ENCODE results near the gene CPT1B. TPM values are rescaled to one million over a fixed set of nuclear protein-coding genes. Genes with fewer than 3 reads are reported as not detected.
"Not testable (repeated sequence)": the region's sequence is repeated elsewhere in the genome, so short reads cannot be mapped to it uniquely, and the experiment has no call there.

The CPT1B gene
- total RNA-seq, 1 donor, result 7.2 TPM

- Histone ChIP-seq H3K4me1 (ENCODE audit: insufficient read depth, low read length) (peaks cover 96% of the 10 kb centered on the region), H3K4me3 (ENCODE audit: low read length) (peak overlapping the region; percentile 10), H3K9me3 (ENCODE audit: low read depth, low read length) (no peaks in the 10 kb centered on the region), H3K27me3 (ENCODE audit: insufficient read depth, low read length) (no peaks in the 10 kb centered on the region)
Observed at GRCh38 chr22:50542416-50542927, 35.8 kb downstream of the CPT1B start.

GRCh38 chr22:50541667-50542026 lies 36.6 kb downstream of the CPT1B start:
- not testable (repeated sequence) for H3K27me3 ChIP-seq (ENCODE audit: insufficient read depth, low read length); H3K9me3 ChIP-seq (ENCODE audit: low read depth, low read length)
- Histone ChIP-seq H3K4me1 (ENCODE audit: insufficient read depth, low read length) (peaks cover 97% of the 10 kb centered on the region), H3K4me3 (ENCODE audit: low read length) (peak overlapping the region; percentile 10)

GRCh38 chr22:50540381-50540780 lies 37.8 kb downstream of the CPT1B start:
- H3K4me1 ChIP-seq (ENCODE audit: insufficient read depth, low read length), result peaks cover 100% of the 10 kb centered on the region
- no peaks in the 10 kb centered on the region for H3K27me3 ChIP-seq (ENCODE audit: insufficient read depth, low read length)
- H3K4me3 ChIP-seq (ENCODE audit: low read length), result no peak overlapping the region
- H3K9me3 ChIP-seq (ENCODE audit: low read depth, low read length), result no peaks in the 10 kb centered on the region

GRCh38 chr22:50537765-50538164 lies 40.5 kb downstream of the CPT1B start:
- H3K9me3 ChIP-seq (ENCODE audit: low read depth, low read length), result no peaks in the 10 kb centered on the region
- no peak overlapping the region for H3K4me3 ChIP-seq (ENCODE audit: low read length)
- H3K4me1 ChIP-seq (ENCODE audit: insufficient read depth, low read length), result peaks cover 100% of the 10 kb centered on the region

GRCh38 chr22:50536226-50536625 lies 42.0 kb downstream of the CPT1B start:
- no peak overlapping the region for H3K4me3 ChIP-seq (ENCODE audit: low read length)
- peaks cover 96% of the 10 kb centered on the region for H3K4me1 ChIP-seq (ENCODE audit: insufficient read depth, low read length)
- H3K9me3 ChIP-seq (ENCODE audit: low read depth, low read length), result no peaks in the 10 kb centered on the region
- H3K27me3 ChIP-seq (ENCODE audit: insufficient read depth, low read length), result no peaks in the 10 kb centered on the region

More at GRCh38 chr22:50537765-50538164, 40.5 kb downstream of the CPT1B start:
- H3K27me3 ChIP-seq (ENCODE audit: insufficient read depth, low read length), result no peaks in the 10 kb centered on the region

- Histone ChIP-seq H3K4me3 (ENCODE audit: low read length) (no peak overlapping the region), H3K4me1 (ENCODE audit: insufficient read depth, low read length) (peaks cover 89% of the 10 kb centered on the region), H3K9me3 (ENCODE audit: low read depth, low read length) (no peaks in the 10 kb centered on the region)
Observed at GRCh38 chr22:50535113-50535512, 43.1 kb downstream of the CPT1B start.

GRCh38 chr22:50533856-50534711 lies 44.1 kb downstream of the CPT1B start:
- not testable (repeated sequence) for H3K4me3 ChIP-seq (ENCODE audit: low read length); H3K9me3 ChIP-seq (ENCODE audit: low read depth, low read length); H3K27me3 ChIP-seq (ENCODE audit: insufficient read depth, low read length)
- peaks cover 85% of the 10 kb centered on the region for H3K4me1 ChIP-seq (ENCODE audit: insufficient read depth, low read length)

More at GRCh38 chr22:50535113-50535512, 43.1 kb downstream of the CPT1B start:
- H3K27me3 ChIP-seq (ENCODE audit: insufficient read depth, low read length), result no peaks in the 10 kb centered on the region

GRCh38 chr22:50532824-50533796 lies 45.1 kb downstream of the CPT1B start:
- Histone ChIP-seq H3K27me3 (ENCODE audit: insufficient read depth, low read length) (no peaks in the 10 kb centered on the region), H3K4me1 (ENCODE audit: insufficient read depth, low read length) (peaks cover 84% of the 10 kb centered on the region)

GRCh38 chr22:50531962-50532674 lies 46.1 kb downstream of the CPT1B start:
- H3K9me3 ChIP-seq (ENCODE audit: low read depth, low read length), result no peaks in the 10 kb centered on the region
- no peaks in the 10 kb centered on the region for H3K27me3 ChIP-seq (ENCODE audit: insufficient read depth, low read length)
- H3K4me1 ChIP-seq (ENCODE audit: insufficient read depth, low read length), result peaks cover 84% of the 10 kb centered on the region
- H3K4me3 ChIP-seq (ENCODE audit: low read length), result peak overlapping the region; percentile 94

More at GRCh38 chr22:50532824-50533796, 45.1 kb downstream of the CPT1B start:
- peak overlapping the region; percentile 94 for H3K4me3 ChIP-seq (ENCODE audit: low read length)
- no peaks in the 10 kb centered on the region for H3K9me3 ChIP-seq (ENCODE audit: low read depth, low read length)

GRCh38 chr22:50531546-50531961 lies 46.7 kb downstream of the CPT1B start:
- Histone ChIP-seq H3K27me3 (ENCODE audit: insufficient read depth, low read length) (no peaks in the 10 kb centered on the region), H3K9me3 (ENCODE audit: low read depth, low read length) (no peaks in the 10 kb centered on the region), H3K4me1 (ENCODE audit: insufficient read depth, low read length) (peaks cover 84% of the 10 kb centered on the region), H3K4me3 (ENCODE audit: low read length) (peak overlapping the region; percentile 94)

- H3K4me3 ChIP-seq (ENCODE audit: low read length), result peak overlapping the region; percentile 94
- no peaks in the 10 kb centered on the region for H3K27me3 ChIP-seq (ENCODE audit: insufficient read depth, low read length)
- H3K9me3 ChIP-seq (ENCODE audit: low read depth, low read length), result no peaks in the 10 kb centered on the region
- H3K4me1 ChIP-seq (ENCODE audit: insufficient read depth, low read length), result peaks cover 80% of the 10 kb centered on the region
Observed at GRCh38 chr22:50530877-50531545, 47.2 kb downstream of the CPT1B start.

- Histone ChIP-seq H3K4me1 (ENCODE audit: insufficient read depth, low read length) (peaks cover 75% of the 10 kb centered on the region), H3K4me3 (ENCODE audit: low read length) (peak overlapping the region; percentile 94), H3K9me3 (ENCODE audit: low read depth, low read length) (no peaks in the 10 kb centered on the region), H3K27me3 (ENCODE audit: insufficient read depth, low read length) (no peaks in the 10 kb centered on the region)
Observed at GRCh38 chr22:50530580-50530876, 47.7 kb downstream of the CPT1B start.

GRCh38 chr22:50529897-50530579 lies 48.2 kb downstream of the CPT1B start, which contains the start of gene TYMP:
TYMP (minus strand) TSS chr22:50530012; CDS start chr22:50529709, 303 bp downstream.
- Histone ChIP-seq H3K4me3 (ENCODE audit: low read length) (peak within 1 kb of the TSS; percentile 94), H3K4me1 (ENCODE audit: insufficient read depth, low read length) (peaks cover 74% of the 10 kb centered on the region), H3K9me3 (ENCODE audit: low read depth, low read length) (no peaks in the 10 kb centered on the region), H3K27me3 (ENCODE audit: insufficient read depth, low read length) (no peaks in the 10 kb centered on the region)

Data from mononuclear cell (primary cell).